Kidney capillary endothelial cell (primary cell): ENCODE results near the gene MCOLN3.

ENCODE experiments used
- DNase-seq: peaks from one replicate; pipeline ENCODE4 v3.0.0-alpha.2; 2018; ENCODE audit warnings: low spot score

MCOLN3 gene, protein sequence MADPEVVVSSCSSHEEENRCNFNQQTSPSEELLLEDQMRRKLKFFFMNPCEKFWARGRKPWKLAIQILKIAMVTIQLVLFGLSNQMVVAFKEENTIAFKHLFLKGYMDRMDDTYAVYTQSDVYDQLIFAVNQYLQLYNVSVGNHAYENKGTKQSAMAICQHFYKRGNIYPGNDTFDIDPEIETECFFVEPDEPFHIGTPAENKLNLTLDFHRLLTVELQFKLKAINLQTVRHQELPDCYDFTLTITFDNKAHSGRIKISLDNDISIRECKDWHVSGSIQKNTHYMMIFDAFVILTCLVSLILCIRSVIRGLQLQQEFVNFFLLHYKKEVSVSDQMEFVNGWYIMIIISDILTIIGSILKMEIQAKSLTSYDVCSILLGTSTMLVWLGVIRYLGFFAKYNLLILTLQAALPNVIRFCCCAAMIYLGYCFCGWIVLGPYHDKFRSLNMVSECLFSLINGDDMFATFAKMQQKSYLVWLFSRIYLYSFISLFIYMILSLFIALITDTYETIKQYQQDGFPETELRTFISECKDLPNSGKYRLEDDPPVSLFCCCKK

DNA sequence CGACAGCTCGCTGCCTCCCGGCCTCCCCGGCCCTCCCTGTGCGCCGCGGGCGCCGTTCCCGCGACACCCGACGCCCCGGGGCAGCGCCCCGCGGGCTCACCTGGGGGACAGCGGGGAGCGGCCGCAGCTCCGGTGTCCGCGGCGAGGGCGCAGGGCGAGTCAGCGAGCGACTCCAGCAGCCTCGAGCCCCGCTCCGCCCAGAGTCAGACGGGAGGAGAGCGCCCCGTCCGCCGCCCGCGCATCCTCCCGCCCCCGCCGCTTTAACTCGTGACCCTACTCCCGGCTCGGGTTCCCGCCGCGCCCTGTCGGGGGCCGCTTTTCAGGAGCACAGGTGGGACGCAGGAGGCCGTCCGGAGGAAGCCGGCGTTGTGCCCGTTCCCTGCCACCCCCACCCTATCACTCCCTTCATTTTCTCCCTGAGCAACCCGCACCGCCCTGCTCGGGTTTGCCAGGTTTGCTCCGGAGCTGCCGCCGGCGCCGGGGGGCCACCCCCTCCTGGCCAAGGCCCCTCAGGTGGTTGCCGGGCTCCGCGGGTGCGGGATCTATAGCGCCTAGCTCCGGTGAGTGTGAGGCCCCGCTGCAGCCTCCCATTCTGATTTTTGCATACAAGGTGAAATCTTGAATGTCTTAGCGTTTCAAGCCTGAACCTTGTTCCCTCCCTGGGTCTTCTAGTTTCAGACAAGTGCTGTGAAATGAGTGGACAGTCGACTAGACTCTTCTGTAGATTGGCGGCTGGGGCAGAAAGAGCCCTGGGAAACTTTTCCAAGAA, at the start of gene MCOLN3:
TSS of gene MCOLN3 (minus strand) at position 205 of the 769 bp plus-strand sequence. CDS start 3,140 bp downstream, outside the sequence.
- DNase-seq, result no peak

DNA sequence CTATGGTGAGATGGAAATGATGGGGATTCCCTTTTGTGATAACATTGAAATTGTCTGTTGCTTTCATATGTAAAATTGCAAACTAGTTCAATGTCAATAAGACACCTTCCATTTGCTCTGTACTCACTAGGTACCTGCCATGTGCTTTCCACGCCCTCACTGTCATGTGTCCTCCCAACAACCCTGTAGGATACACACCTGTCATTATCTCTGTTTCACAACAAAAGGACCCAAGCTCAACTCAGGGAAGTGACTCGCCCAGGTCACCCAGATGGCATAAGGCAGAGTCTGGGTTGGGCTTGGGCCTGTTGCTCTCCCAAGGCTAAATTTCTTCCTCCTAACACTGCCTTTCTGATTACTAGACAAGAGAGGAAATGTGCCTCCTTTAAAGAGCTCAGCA, 45.3 kb upstream of the MCOLN3 start:
- DNase-seq, result no peak

DNA sequence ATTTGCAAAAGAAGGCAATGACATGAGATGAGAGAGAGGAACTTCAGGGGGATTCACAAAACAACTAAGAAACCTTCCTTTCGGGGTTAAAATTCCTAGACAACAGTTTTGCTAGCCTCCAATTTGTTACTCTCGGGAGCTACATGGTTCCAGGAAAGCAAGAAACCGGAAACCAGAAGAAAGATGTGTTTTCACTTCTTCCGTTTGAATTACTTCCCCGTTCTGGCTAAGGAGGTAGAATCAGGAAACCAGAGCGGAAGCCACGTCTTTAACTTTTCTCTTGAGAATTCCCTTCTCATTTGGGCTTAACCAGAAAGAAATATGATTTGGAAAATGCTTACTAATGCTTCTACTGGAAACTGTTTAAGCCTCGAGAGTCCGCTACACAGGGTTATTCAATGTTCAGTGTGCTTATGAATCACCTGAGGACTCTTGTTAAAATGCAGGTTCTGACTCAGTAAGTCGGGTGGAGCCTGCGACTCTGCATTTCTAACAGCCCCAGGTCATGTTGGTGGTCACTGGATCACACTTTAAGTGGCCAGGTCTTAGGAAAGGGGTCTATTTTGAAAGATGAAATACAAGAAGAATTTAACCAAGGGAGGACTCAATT, 43.5 kb upstream of the MCOLN3 start:
- DNase-seq, result no peak

DNA sequence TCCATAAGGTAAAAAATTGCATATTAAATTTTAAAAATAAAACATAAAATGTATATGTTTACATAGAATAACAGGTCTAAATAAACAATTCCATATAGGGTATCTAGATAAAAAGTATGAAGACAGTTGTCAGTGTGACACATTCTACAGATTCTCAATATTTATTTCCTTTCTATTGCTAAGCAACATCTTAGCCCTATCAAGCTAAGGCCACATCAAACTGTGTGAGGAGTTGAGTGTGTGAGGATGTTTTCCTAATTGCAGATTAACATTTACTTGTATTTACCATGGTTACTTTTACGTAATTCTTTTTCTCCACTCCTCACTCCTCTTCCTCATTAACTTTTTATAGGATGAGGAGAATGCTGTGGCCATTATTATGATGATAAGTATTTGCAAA, 41.9 kb upstream of the MCOLN3 start:
- DNase-seq, result no peak

DNA sequence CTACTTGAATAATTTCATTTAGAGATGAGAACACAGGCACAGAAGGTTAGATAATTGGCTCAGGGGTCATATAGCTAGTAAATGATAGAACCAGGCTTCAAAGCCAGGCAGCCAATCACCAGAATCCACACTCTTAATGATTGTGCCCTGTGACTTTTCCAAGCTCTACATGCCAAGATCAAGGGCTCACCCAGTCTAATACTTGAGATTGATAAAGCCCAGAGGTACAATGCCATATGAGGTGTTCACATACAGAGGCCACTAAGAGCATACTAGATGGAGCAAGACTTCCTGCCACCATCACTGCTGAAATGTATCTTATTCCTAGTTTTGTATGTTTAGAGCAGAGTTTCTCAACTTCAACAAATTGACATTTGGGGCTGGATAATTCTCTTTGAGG, 40.9 kb upstream of the MCOLN3 start:
- DNase-seq, result no peak

DNA sequence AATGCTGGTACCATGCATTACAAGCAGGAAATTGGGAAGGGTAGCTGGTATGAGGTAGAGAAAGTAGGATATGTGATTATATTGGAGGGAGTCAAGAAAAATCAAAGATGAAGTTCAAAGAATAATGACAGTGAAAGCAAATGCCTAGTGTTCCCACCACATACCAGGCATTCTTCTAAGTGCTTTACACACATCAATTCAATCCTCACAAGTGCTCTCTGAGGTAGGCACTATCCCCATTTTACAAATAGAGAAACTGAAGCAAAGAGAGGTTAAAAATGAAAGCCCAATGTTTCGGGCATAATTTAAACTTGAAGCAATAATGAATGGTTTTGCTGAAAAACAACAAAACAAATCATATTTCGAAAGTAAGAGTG, 40.1 kb upstream of the MCOLN3 start:
- no peak for DNase-seq

DNA sequence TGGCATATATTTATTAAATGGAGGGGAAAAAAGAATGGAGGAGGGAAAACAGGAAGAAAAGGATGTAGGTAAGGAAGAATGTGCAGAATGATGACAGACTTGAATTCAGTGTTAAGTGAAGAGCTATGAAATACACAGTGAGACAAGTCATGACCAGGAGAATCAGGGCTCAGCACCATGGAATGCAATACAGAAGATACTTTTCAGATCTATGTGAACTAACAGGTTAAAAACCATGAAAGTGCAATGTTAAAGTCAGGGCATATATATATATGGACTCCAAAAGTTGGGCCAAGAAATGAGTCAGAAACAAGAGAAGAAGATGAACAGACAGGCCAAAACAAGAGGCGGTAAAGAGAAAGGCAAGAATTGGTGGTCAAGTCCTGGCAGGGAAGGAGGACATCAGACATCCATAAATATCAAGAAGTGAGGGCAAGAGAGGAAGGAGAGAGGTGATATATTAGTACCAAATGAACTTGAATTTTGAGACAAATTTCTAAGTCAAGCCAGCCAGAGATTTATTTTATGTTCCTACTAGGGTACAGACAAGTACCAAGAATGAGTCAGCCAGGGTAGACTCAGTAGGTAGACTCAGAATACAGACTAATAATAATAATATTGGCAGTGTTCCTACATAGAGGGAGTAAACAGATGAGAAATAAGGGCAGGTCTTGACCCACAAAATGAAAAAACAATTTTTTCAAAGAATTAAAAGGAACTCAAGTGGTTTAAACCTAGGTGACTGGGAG, 39.5 kb upstream of the MCOLN3 start:
- no peak for DNase-seq

DNA sequence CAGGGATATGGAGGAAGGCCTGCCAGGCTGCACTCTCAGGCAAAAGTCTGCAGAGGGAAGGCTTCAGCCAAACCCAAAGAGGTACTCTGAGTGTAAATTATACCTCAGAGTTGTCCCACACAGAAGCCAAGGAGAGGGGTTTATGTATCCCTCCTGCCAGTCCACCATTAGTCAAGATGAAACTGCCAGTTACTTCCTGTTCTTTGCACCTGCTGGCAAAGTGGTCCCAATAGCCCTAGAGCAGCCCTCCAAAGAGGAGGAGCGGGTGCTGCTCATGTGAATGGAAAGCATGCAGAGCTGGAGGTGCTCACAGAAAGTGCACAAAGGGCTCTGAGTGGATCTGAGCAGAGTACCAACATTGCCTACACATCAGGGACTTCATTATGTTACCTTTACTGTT, 37.1 kb upstream of the MCOLN3 start:
- no peak for DNase-seq

DNA sequence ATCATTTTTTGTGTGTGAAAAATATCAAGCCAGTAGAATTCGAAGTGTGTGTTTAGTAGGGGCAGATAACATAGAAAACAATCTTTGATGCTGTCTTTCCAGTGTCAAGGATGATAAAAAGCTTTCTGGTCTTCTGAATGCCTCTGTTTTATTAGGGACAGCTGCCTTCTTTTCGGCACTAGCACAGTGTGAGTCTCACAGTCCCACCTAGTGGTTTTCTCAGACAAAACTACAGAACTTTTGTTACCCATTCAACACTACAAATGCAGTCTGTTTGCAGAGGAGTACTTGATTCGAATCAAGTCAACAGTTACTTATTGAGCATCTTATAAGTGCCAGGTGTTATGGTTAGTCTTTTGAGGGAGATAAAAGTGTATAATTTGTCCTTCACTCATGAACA, 30.6 kb upstream of the MCOLN3 start:
- DNase-seq, result no peak

DNA sequence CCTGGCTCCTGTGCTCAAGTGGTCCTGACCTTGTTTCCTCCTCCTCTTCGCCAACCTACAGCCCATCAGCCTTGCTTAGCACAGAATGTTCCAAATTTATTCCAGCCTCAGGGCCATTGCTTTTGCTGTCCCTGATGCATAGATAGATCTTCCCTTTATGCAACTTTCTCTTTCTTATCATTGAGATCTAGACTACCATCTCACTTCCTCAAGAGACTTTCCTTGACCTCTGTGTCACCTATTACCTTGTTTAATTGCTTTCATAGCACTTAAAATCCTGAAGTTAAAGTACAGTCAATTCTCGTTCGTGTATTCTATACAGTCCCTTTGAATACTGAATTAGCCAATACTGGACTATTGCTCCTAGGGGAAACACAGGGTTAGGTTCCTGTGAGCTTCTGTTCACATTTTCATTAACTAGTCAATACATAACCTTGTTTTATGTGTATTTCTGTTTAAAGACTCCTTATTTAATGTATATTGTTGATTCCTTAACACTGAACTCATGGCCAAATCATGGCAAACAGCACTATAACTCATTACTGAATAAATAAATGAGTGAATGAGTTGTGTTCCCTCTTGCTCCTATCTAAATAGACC, 26.2 kb upstream of the MCOLN3 start:
- no peak for DNase-seq

DNA sequence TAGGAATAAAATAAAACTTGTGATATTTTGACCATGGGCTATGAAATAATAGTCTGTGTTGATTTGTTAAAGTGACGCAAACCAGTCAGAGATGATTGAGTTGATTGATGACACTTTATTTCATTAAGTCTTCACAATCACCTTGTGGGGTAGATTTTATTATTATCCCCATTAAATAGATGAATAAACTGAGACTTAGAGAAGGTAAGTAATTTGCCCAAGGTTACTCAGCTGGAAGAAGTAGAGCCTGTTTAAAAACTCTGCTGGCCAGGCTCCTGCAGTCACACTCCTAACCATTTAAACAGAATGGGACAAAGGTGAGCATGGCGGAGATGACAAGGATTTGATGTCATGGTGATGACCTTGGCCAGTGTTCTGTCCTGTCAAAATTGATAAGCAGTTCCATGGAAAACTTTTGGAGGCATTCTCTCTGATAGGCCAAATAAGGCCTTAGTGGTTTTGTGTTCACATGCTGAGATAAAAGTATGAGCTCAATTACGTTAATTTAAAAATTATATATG, 22.7 kb upstream of the MCOLN3 start:
- no peak for DNase-seq

DNA sequence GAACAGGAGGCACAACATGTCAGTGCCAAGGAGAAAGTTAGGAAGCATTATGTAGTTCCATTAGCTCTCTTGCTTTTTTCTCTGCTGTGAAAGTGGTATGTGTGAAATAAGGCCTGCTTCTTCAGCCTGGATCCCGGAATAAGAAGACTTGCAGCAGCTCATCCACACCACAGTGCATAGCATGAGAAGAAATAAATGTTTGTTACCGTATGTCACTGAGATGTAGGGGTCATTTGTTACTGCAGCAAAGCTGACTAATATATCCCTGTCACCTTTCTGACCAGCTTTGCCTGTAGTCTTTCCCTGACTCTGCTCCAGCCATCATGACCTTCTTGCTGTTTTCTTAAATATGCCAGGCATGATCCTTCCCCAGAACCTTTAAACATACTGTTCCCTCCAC, 20.5 kb upstream of the MCOLN3 start:
- DNase-seq, result no peak

DNA sequence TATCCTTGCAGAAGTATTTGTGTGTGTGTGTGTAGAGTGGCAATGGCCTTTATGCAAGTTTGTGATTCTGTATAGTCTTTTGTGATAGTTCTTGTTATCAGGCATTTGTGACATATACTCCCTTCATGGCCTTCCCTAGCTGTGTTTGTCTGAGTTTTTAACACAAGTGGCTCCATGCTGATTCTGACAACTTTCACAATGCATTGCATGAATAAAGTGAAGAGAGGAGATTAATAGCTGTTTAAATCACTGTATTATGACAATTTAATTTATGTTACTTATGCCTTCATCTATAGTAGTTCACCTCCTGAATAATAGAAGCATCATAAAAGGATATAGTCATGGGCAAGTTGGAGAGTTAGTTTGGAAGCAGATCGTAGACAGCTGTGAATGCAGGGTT, 17.2 kb upstream of the MCOLN3 start:
- no peak for DNase-seq

DNA sequence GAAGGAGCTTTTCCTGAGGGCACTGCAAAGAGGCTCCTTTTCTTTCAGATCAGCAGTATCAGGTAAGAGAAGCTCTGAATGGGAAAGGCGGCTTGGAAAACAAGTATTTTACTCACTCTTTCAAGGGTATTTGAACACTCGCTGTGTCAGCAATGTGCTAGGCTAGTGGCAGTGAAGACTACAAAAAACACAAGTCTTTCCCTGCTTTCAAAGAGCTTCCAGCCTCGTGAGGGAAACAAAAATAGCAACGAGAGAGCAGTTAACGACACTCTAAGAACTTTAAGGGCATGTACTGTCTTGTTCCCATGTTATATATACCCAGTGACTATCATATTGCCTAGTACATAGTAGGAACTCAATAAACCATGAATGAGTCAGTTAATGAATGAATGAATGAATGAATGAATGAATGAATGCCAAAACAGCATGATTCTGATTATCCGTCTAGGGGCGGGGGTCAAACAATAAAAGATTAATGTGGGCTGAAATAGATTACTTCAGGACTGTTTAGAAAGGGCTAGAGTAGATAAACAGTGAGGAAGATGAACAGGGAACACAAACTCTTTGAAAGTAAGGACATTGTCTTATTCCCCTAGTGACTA, 14.2 kb upstream of the MCOLN3 start:
- no peak for DNase-seq

DNA sequence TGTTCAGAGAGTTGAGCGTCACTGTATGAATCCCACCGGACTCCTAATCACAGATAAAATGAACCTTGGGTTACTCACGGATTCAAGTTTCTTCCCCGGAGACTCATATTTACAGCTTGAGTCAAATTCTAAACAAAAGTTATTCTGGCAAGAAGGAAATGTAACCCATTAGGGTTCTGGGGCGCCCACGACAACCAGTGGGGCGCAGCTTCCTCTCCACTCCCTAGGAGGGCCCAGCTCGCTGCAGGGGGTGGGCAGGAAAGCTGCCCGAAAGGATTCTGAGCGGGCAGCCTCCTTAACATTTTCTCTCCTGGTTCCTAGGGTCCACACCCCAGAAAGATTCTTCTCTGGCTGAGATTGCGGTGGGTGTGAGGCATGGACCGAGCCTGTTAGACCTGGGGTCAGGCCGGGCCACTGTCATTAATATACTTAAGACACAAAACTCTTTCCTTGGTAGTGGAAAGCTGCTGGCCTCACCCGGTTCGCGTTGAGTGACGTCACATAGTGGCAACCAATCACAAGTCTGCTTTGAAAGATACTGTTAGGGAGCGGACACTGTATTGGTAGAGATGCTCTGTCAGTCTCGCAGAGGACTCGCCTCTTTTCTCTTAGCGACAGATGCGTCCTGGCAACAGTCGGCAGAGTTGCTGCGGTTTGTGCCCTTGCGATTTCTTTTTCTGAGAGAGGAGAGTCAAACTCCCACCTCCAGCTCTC, 13.6 kb upstream of the MCOLN3 start:
- peak; percentile 88 for DNase-seq

DNA sequence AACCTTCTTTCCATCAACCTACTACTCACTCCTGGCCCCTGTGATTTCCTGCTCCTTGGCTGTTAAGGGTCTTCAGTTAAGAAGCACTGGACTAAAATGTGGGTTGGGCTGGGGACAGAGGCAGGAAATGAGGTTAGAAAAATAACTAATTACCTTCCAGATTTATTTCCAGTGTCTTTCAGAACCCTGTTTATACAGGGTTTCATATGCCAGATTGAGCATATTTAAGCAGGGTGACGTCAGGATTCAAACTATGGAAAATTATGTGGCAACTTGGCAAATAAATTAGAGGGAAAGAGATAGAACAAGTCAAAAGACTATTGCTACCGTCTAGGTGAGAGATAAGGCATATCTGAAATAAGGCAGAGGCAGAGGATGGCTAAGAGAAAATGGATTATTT, 11.7 kb upstream of the MCOLN3 start:
- no peak for DNase-seq

DNA sequence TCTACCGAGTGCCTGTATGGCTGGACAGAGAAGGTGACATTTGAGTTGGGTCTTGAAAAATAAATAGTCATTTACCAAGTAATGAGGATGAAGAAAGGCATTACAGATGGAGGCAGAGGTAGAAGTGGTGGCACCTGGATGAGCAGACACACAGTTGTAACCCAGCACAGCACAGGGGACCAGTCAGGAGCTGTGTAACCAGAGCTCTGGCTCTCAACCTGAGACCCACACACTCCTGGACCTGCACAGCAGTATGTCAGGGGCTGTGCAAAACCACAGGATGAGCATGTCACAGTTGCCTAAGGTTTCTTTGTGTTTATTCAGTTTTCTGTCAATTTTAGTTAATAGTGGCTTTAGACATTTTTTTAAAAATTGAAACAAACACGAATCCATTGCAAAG, 11.3 kb upstream of the MCOLN3 start:
- DNase-seq, result no peak

DNA sequence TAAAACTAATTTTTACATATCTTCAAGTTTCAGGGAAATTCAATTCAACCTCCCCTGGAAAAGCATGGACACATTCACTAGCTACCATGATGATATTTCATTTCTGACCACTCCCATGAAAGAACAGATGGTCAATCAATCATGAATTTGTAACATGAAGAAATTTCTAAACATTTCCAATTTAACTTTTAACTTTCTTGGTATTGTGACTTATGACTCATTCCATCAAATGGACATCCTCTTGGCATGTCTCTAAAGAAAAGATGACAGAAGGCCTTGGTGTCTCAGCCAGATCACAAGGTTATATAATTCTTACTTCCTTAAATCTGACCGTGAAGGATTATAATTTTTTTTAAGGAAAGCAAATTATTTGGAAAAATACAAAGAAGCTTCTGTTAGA, 10.5 kb upstream of the MCOLN3 start:
- DNase-seq, result no peak

DNA sequence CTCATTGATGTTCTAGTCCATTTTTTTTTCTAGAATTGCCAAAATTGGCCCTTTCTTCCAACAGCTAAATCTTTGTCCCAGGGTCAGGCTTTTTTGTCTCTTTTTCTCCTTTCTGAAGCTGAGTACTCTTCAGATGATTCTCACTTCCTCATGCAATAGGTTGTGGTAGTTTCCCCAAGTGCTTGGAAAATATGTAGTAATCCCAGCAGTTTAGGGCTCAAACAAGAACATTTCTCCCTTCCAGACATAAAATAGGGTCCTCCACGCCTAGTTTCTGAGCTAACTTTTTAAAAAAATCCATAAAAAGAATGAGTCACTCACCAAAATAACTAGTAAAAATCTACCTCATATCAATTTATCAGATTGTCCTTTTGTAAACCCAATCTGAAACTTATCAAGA, 10.0 kb upstream of the MCOLN3 start:
- DNase-seq, result no peak

DNA sequence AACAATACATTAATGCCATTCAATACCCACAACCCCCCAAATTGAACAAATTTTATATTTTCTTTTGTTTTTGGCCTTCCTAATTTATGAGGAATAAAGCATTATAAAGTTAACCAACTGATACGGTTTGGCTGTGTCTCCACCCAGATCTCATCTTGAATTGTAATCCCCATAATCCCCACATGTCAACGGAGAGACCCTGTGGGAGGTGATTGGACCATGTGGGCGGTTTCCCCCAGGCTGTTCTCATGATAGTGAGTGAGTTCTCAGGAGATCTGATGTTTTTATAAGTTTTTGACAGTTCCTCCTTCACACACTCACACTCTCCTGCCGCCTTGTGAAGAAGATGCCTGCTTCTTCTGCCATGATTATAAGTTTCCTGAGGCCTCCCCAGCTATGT, 6.4 kb upstream of the MCOLN3 start:
- DNase-seq, result no peak
